Uterus (tissue), 2 donors: ENCODE measurements around the gene DNAH11.

ENCODE experiments used
- CTCF ChIP-seq, 4 experiments: fragments of 200-600 bp in 2 of 4; fragments of 450-650 bp in 2 of 4; sonication (generic) in 2 of 4; IDR thresholded peaks; one replicate each; pipeline ENCODE4 v1.5.1; 2016 to 2019; ENCODE audit warnings: antibody characterized with exemption in 4 of 4, mild to moderate bottlenecking in 2 of 4, moderate library complexity in 1 of 4
- POLR2A ChIP-seq, 2 donors: fragments of 450-650 bp; IDR thresholded peaks; one replicate each; pipeline ENCODE4 v1.6.1; 2016; ENCODE audit warnings: antibody characterized with exemption in 2 of 2, mild to moderate bottlenecking in 1 of 2, moderate library complexity in 1 of 2

- TF ChIP-seq CTCF (IDR thresholded peaks at IDR 0.05) (no peak), POLR2A (IDR thresholded peaks at IDR 0.05) (no peak)
These were observed 74.7 kb downstream of the DNAH11 start for GRCh38 chr7:21617513-21617912.
